DMS53 treated with DMSO at 0.1 percent for 48 hours (cell line): Measurements from ENCODE around the gene TRIM27.
"Not testable (repeated sequence)": the region's sequence is repeated elsewhere in the genome, so short reads cannot be mapped to it uniquely, and the experiment has no call there.

Source experiments
- DNase-seq: peaks from one replicate; lab custom pipeline; 2025; ENCODE audit not compliant: unreplicated experiment; lab: John Stamatoyannopoulos, UW

Gene TRIM27

GRCh38 chr6:28864326-28864923 lies 59.4 kb downstream of the TRIM27 start:
- no peak for DNase-seq

GRCh38 chr6:28863604-28864325 lies 60.0 kb downstream of the TRIM27 start:
- DNase-seq: peak; percentile 56

GRCh38 chr6:28862077-28862476 lies 61.7 kb downstream of the TRIM27 start:
- no peak for DNase-seq

GRCh38 chr6:28861339-28861738 lies 62.4 kb downstream of the TRIM27 start:
- no peak for DNase-seq

GRCh38 chr6:28860581-28860980 lies 63.2 kb downstream of the TRIM27 start:
- DNase-seq: no peak

GRCh38 chr6:28858963-28859362 lies 64.8 kb downstream of the TRIM27 start:
- no peak for DNase-seq

GRCh38 chr6:28856620-28857005 lies 67.2 kb downstream of the TRIM27 start:
- DNase-seq: no peak

- DNase-seq: not testable (repeated sequence)
Observed at GRCh38 chr6:28854405-28854804, 69.4 kb downstream of the TRIM27 start.
